Hepatocyte (in vitro differentiated cells): ENCODE measurements around the gene SETX.

Experiments
- EZH2 ChIP-seq: fragments of 200-600 bp; sonication (generic); IDR thresholded peaks from 2 replicates; pipeline ENCODE4 v1.6.1; 2016; ENCODE audit warnings: antibody characterized with exemption, mild to moderate bottlenecking, borderline replicate concordance
- EZH2phosphoT487 ChIP-seq: fragments of 200-600 bp; sonication (generic); IDR thresholded peaks from one replicate; pipeline ENCODE4 v1.6.1; 2018; ENCODE audit warnings: antibody characterized with exemption, mild to moderate bottlenecking, low read depth, moderate library complexity; ENCODE audit not compliant: unreplicated experiment, severe bottlenecking
- TF ChIP-seq, protein P1 (sequence below): fragments of 200-600 bp; sonication (generic); IDR thresholded peaks from 2 replicates; pipeline ENCODE4 v1.5.1; 2016; ENCODE audit warnings: antibody characterized with exemption, mild to moderate bottlenecking; ENCODE audit not compliant: poor library complexity

DNA sequence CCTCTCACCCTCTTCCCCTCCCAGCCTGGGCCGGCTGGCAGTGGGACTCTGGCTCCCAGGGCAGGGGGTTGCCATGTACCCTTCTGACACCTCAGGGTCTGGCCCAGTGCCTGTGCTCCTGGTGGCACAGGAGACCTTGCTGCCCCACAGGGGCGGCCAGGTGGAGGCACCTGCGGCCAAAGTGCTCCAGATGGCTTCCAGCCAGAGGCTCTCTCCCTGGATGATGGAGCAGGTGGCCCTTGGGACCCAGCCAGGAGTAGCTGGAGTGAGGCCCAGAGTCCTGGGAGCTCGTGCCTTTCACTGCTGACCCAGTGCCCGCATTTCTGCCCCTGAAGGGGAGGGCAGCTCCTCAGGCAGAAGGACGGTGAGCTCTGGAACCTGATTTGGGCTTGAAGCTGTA is 105.7 kb downstream of the SETX start:
- no peak for TF ChIP-seq EZH2
- no peak for TF ChIP-seq EZH2phosphoT487
- TF ChIP-seq, protein P1, sequence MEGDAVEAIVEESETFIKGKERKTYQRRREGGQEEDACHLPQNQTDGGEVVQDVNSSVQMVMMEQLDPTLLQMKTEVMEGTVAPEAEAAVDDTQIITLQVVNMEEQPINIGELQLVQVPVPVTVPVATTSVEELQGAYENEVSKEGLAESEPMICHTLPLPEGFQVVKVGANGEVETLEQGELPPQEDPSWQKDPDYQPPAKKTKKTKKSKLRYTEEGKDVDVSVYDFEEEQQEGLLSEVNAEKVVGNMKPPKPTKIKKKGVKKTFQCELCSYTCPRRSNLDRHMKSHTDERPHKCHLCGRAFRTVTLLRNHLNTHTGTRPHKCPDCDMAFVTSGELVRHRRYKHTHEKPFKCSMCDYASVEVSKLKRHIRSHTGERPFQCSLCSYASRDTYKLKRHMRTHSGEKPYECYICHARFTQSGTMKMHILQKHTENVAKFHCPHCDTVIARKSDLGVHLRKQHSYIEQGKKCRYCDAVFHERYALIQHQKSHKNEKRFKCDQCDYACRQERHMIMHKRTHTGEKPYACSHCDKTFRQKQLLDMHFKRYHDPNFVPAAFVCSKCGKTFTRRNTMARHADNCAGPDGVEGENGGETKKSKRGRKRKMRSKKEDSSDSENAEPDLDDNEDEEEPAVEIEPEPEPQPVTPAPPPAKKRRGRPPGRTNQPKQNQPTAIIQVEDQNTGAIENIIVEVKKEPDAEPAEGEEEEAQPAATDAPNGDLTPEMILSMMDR: no peak
